NCI-H2029 (cell line): ENCODE results near the gene GMPR.
"Not testable (repeated sequence)": the region's sequence is repeated elsewhere in the genome, so short reads cannot be mapped to it uniquely, and the experiment has no call there.

ENCODE experiments used
- DNase-seq: peaks from one replicate; lab custom pipeline; 2025; lab: John Stamatoyannopoulos, UW

The GMPR gene

GRCh38 chr6:16248271-16248853, 10.0 kb downstream of the GMPR start:
- no peak for DNase-seq

DNA sequence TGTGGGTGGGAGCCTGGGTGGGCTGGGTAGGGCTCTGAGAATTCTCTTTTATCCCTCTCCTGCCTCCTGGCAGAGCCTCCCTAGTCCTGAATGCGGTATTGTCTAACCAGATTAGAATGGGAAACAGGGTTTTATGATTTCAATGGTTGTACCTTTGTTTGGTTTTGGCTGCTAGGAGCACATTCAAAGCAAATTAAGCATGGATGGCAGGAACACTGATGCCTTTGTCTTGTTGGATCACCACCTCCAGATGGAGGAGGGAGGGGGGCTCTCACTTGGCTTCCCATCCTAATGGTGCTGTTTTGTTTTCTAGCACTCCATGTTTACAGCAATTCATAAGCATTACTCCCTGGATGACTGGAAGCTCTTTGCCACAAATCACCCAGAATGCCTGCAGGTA, 11.6 kb downstream of the GMPR start:
- DNase-seq = peak; percentile 88

- no peak for DNase-seq
These were observed 13.3 kb downstream of the GMPR start for GRCh38 chr6:16251706-16252105.

DNA sequence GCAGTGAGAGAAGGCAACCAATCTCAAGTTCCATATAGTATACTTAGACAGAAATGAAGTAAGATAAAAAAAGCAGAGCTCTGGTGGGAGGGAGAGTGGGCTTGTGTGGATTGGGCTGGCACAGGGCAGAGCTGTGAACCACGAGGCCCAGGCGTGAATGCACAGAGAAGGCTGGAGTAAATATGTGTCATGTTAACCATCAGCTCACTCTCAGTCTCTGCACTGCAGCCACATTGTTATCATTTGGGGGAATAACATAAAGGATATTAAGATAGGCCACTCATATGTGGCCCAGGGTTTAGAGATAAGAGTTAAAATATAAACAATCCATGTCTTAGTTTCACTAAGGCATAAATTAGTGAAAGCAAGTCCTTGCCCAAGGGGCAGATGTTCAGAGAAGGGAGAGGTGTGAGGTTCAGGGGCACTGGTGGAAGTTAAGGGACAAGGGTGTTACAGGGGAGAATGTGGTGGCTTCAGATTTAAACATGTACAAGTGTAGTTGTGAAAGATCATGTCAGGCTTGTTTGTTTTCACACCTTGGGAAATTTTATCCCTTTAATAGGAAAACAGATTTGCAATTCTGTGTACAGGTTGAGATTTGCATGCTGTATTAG, 14.4 kb downstream of the GMPR start:
- no peak for DNase-seq

DNA sequence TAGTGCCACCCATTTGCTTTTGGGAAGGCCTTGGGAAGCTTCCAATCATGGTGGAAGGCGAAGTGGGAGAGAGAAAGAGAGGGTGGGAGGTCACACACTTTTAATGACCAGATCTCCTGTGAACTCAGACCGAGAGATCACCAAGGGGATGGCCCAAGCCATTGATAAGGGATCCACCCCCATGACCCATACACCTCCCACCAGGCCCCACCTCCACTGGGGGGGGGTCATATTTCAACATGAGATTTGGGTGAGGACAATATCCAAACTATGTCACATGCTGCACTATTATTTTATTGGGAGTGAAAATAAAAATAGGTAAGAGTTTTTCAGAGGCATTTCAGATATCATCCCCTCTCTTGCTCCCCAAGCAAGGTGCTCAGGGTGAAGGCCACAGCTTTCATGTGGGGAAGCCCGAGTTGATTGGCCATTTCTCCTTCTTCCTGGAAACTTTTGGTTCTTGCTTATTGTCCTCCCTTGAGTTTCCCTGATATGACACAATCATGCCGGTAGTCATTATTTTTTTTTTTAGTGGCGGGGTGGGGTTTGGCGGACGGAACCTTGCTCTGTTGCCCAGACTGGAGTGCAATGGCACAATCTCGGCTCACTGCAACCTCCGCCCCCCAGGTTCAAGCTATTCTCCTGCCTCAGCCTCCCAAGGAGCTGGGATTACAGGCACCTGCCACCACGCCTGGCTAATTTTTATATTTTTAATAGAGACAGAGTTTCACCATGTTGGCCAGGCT, 15.2 kb downstream of the GMPR start:
- no peak for DNase-seq

DNA sequence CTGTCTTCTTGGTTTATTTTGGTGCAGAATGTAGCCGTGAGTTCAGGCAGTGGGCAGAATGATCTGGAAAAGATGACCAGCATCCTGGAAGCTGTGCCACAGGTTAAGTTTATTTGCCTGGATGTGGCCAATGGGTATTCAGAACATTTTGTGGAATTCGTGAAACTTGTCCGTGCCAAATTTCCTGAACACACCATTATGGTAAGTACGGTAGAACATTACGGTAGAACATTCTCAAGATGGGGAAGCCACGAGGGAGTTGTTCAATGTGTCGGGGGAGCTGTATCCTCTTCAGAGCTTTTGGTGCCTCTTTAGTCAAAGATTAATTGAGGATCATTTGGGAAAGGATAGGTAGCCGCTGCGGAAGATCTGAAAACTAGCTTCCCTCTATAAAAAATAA, 16.1 kb downstream of the GMPR start:
- no peak for DNase-seq

- DNase-seq = peak; percentile 85
These were observed 18.4 kb downstream of the GMPR start for GRCh38 chr6:16256781-16257180.

DNA sequence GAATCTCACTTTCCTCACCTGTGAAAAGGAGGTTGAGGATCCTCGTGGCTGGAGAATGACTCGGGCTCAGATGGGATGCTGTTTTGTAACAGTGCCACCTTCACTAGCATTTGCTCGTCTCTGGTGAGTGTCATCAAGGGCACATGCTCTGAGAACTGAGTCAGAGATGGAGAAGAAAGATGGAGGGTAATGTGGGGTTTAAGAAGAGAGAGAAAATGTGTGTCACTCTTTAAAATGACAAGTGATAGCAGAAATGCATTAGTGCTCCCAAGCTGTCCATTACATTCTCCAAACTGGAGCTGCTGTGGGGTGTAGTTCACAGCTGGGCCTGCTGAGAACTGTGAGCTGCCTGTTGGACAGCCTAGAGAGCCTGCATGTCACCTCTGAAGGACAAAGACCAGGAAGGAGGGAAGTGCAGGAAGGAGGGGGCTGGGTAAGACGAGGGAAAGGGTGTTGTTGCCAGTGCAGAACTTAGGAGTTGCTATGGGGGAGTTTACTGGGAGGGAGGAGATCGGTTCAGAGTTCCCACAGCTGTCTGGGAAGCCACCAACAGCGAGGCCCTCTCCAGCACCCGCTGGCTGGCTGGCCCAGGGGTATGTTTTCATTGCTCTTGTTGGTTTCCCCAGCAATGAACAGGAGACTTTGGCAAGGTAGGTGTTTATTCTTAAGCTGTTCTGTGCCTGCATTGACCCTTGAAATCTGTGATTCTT, 19.8 kb downstream of the GMPR start:
- DNase-seq = peak; percentile 73

DNA sequence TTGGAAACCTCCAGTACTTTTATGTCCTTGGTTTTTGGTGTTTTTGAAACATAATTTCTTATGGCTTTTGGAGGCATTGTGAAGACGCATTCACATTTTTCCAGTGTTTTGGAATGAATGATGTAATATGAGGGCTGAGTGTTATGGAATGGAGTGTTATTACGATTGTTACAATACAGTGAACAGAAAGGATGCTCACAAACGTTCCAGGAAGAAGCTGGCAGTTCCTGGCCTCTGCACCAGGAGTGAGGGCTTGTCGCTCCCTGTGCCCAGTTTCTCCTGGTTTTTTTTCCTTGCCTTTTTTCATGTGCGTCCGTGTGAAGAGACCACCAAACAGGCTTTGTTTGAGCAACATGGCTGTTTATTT, 20.3 kb downstream of the GMPR start:
- DNase-seq = no peak

GRCh38 chr6:16259604-16260003, 21.2 kb downstream of the GMPR start:
- DNase-seq = not testable (repeated sequence)

GRCh38 chr6:16260602-16261001, 22.2 kb downstream of the GMPR start:
- DNase-seq = not testable (repeated sequence)

GRCh38 chr6:16262773-16263172, 24.4 kb downstream of the GMPR start:
- not testable (repeated sequence) for DNase-seq

DNA sequence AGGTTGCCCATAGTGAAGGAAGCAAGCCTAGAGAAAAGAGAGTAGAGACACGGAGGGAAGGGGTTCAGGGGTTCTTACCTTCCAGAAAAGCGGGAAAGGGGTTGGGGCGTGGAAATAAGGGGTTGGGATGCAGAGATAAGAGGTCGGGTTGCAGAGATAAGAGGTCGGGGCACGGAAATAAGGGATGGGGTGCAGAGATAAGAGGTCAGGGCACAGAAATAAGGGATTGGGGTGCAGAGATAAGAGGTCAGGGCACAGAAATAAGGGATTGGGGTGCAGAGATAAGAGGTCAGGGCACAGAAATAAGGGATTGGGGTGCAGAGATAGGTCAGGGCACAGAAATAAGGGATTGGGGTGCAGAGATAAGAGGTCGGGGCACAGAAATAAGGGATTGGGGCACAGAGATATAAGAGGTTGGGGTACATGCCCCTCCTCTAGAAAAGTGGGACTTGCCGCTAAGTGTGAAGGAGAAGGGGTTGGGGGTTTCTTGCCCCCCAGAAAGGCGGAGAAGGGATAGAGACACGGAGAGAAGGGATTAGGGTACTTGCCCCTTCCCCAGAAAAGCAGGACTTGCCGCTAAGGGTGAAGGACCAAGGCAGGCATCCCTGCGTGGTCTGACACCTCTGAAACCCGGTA, 25.2 kb downstream of the GMPR start:
- DNase-seq = not testable (repeated sequence)

DNA sequence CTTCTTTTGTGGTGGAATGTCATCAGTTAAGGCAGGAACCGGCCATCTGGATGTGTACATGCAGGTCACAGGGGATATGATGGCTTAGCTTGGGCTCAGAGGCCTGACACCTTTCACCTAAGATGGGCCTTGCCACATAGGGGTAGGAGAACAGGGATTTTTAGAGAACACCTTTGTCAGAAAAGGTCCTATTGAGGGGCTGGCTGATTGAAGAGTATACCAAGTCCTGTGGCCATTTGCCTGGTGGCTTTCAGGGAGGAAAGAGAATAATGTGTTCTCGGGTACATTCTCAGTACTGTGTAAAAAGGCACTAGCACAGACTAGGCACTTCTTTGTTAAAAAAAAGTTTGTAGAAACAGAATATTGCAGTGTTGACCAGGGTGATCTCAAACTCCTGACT, 26.4 kb downstream of the GMPR start:
- no peak for DNase-seq

- DNase-seq = no peak
These were observed 27.3 kb downstream of the GMPR start for GRCh38 chr6:16265351-16266341.

- no peak for DNase-seq
These were observed 29.3 kb downstream of the GMPR start for GRCh38 chr6:16267428-16268263.

- DNase-seq = not testable (repeated sequence)
These were observed 31.2 kb downstream of the GMPR start for GRCh38 chr6:16269442-16270070.

DNA sequence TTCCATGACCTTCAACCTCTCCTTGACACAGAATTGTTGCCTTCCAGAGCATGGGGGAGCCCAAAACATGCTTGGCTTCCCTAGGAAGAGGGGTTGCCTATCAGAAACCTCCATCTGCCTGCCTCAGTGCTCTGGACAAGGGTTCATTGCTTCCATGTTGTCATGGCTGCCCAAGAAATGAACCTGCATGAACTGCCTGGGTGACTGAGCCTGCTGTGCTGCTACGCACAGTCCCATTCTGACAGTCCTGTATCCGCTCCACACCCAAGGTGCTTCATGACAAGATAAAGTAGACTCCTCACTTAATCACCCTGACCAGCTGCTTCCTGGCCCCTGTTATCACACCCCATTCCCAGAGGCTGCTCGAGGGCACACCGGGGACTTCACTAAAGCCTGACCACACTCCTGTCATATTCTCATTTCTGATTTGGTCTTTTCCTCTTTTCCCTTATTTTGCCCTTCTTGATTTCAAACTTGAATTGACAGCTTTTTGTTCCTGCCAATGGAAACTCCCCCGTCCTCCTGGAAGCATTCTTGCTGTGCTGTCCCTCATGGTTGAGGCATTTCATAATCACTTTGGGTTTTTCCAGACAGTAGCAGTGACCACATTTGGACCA, 31.9 kb downstream of the GMPR start:
- no peak for DNase-seq

DNA sequence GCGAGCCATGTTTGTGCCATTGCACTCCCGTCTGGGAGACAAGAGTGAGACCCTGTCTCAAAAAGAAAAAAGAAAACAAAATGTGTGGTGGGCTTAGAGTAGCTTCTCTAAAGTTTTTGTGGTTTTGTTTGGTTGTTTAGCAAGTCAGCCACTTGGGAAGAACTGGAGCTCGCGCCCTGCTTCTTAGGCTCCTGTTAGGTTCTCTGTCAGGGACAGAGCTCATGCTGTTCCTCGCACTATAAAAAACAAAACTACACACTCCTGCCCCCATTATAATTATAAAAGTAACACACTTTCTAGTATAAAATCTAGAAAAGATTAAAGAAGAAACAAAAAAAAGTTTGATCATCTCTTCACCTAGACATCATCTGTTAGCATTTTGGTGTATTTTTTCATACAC, 33.0 kb downstream of the GMPR start:
- DNase-seq = no peak
